ENCODE data around the gene PKNOX2. TPM values are rescaled to one million over a fixed set of nuclear protein-coding genes. Genes with fewer than 3 reads are reported as not detected.

Gene PKNOX2
- total RNA-seq, 1 donor from 2014 or later, result 0.28 TPM

DNA sequence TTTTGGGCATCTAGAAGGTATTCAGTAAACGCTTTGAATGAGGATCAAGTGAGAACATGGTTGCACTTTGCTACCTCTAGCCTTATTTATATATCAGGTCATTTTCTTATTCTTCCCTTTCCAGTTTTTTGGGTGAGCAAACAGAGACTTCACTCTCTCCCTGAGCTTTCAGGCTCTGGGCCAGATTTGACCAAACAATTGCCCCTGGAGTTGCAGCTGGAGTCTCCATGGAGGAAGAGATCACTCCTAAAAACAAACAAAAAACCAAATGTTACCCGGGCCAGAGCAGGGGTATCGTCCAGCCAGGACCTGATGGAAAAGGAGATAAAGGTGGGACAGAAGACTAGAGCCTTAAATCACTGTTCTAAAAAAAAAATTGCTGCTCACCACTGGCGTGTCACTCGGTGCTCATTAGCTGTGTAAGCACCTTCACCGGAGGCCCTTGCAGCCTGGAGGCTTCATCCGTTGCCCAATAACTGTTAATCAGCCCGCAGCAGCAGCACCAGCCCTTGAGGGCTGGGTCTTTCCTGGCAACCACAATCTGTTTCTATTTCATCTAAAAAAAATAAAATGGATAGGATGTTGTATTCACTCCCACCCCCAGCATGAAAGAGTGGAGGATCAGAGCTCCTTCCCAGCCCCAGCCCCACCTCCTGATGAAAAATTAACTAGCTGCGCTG is 125.0 kb downstream of the PKNOX2 start:
- ATAC-seq, result no peak

- no peak for ATAC-seq
Measured at GRCh38 chr11:125290263-125290662, 125.7 kb downstream of the PKNOX2 start.

GRCh38 chr11:125292100-125292499 is 127.5 kb downstream of the PKNOX2 start:
- ATAC-seq, result no peak

GRCh38 chr11:125293596-125293995 is 129.0 kb downstream of the PKNOX2 start:
- no peak for ATAC-seq

DNA sequence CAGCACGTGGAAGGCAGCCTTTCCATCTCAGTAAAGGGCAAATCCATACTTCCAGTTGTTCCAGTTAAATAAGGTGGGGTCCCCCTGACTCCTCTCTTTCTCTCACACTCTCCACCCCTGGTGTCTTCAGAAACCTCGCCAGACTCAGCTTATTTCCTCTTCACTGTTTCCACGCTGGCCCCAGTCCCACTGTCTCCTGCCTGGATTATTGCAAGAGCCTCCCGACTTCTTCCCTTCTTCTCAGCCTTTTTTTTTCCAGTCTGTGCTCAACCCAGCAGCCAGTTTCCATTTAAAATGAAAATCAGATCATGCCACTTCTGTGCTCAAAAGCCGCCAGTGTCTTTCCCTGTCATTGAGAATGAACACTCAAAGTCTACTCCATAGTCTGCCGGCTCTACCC is 131.4 kb downstream of the PKNOX2 start:
- ATAC-seq, result no peak

DNA sequence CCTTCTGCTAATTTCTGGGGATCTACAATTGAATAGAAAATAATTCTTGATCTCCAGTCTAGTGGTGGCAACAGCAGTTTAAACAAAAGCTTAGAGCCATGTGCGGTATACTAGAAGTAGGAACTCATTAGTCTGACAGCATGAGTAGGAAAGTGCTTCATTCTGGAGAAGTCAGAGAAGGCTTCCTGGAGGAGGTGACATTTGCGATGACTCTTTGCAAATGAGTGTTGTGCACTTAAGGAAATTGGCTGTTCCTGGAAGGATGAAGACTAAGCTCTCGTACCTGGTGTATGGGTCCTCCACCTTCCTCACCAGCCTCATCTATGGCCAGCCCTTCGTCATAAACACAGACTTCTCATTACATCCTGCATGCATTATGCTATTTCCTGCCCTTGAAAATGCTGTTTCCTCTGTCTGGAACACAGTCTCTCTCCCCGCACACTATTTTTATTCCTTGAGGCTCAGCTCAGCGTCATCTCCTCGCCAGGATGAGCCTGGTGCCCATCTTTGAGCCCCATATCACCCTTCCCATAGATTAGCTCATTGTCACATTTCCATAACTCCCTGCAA is 132.9 kb downstream of the PKNOX2 start:
- no peak for ATAC-seq

DNA sequence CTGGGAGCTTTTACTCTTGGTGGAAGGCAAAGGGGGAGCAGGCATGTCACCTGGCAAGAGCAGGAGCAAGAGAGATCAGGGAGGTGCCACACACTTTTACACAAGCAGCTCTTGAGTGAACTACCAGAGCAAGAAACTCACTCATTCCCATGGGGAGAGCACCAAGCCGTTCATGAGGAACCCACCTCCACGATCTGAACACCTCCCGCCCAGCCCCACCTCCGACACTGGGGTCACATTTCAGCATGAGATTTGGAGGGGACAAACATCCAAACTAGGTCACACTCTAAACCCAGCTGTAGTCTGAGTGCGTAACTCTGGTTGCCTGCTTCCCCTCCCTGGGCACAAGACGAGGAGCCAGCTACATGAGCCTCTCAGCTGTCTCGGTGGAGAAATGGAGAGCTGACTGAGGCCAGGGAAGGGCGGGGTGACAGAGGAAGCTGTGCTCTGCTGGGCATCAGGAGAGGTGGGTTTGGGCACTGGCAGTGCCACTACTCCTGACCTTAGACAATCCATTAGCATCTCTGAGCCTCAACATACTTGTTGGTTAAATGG is 134.6 kb downstream of the PKNOX2 start:
- ATAC-seq, result no peak

DNA sequence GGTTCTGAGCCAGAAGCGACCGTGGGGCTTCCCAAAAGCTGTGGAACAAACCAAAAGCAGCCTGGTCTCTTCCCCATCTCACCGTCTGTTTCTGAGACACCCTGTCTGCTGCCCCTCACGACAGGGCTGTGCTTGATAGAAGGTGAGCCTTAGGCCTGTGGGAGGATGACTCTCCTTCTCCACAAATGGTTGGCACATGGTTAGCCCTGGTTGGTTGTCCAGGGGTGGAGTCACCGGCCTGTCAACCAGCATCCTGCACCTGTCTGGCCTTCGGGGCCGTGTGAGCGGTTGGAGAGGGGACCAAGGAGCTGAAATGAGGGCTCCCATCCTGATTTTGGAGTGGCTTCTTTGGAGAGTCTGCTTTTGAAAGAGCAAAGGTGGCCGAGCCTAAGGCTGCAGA is 135.3 kb downstream of the PKNOX2 start:
- no peak for ATAC-seq

DNA sequence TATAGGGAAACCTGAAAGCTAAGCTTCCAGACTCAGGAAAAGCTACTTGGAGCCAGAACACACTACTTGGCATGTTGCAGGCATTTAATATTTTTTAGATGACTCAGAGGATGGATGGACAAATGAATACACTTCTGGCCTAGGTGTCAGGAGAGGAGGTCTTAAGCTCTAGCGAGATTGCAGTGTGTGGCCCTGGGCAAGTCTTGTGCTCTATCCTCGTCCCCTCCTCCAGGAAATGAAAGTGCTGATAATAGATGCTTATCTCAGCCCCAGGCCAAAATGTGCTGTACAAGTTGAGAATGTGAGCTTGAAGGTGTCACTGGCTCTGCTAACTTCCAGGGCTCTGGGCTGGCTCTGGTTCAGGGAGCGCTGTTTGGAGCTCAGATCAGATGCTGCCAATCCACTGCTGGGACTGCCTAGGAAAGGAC is 136.3 kb downstream of the PKNOX2 start:
- ATAC-seq, result peak; percentile 63

- no peak for ATAC-seq
Measured at GRCh38 chr11:125301346-125301745, 136.8 kb downstream of the PKNOX2 start.

- ATAC-seq, result no peak
Measured at GRCh38 chr11:125303186-125303585, 138.6 kb downstream of the PKNOX2 start.

GRCh38 chr11:125303694-125304093 is 139.1 kb downstream of the PKNOX2 start:
- no peak for ATAC-seq

GRCh38 chr11:125304136-125304535 is 139.6 kb downstream of the PKNOX2 start:
- no peak for ATAC-seq

DNA sequence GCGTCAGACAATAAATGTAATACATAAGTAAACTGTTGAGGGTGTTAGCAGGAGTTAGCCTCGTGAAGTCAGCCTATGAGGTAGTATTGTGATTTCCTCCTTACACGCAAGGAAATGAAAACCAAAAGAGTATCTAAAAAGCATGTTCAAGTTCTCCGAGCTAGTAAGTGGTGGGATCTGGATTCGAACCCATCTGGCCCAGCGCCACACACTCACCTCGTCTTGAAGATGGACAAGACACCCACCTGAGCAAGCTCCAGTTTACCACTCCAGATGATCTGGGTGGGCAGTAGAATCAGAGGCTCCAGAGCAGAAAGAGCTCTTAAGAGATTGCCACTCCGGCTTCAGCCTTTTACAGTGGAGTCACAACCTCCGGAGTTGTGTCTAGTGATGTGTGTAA is 140.3 kb downstream of the PKNOX2 start:
- ATAC-seq, result no peak

- ATAC-seq, result no peak
Measured at GRCh38 chr11:125305345-125305744, 140.8 kb downstream of the PKNOX2 start.

DNA sequence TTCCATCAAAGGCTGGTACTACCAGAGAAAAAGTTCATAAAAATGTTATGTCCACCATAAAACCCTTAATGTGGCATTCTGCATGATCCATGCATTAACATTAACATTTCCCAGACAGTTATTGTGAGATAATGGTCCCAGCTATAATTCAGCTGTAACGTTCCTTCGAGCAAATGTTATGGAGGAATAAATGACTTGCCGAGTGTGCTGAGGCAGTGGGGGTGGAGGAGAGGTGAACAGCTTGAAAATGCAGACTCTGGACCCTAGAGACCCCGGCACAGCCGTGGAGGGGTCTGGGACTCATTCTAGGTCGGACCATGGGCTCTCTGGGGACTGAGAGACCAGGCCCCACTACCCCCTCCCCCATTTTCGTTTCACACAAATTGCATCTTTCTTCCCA is 141.9 kb downstream of the PKNOX2 start:
- ATAC-seq, result no peak

DNA sequence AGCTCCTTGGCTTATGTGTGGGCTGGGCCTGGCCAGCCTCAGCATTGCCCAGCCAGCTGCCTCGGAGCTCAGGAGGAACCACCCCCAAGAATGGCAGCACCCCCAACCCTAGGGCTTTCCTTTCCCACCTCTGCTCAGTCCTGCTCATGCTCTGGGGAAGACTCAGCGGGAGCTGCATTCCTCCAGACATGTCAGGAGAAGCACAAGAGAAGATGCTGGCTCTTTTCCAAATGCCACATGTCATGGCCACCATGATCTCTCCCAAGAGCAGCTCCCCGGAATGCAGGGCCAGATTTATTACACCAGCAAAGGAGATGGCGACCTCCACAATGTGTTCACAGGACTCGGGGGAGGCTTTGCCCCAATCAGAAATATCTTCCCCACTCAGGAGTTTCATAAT is 143.7 kb downstream of the PKNOX2 start:
- no peak for ATAC-seq

- ATAC-seq, result no peak
Measured at GRCh38 chr11:125312391-125312790, 147.8 kb downstream of the PKNOX2 start.

DNA sequence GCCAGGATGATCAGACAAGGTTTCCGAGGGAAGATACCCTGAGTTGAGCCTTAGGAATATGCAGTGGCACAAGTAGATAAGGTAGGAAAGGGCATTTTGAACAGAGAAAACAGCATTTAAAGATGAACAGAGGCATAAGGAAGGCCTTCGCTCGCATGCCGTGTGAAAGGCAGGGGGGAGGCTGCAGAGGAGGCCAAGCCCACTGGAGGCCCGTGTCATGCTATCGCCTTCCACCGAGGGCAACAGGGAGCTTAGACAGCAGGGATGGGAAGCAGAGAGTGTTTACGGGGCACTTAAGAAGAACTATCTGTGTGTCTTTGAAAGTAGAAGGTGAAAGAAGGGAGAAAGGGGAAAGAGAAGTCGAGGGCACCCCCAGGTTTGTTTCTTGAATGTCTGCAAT is 148.3 kb downstream of the PKNOX2 start:
- ATAC-seq, result no peak

GRCh38 chr11:125313271-125314219 is 149.0 kb downstream of the PKNOX2 start:
- ATAC-seq, result peak; percentile 10

DNA sequence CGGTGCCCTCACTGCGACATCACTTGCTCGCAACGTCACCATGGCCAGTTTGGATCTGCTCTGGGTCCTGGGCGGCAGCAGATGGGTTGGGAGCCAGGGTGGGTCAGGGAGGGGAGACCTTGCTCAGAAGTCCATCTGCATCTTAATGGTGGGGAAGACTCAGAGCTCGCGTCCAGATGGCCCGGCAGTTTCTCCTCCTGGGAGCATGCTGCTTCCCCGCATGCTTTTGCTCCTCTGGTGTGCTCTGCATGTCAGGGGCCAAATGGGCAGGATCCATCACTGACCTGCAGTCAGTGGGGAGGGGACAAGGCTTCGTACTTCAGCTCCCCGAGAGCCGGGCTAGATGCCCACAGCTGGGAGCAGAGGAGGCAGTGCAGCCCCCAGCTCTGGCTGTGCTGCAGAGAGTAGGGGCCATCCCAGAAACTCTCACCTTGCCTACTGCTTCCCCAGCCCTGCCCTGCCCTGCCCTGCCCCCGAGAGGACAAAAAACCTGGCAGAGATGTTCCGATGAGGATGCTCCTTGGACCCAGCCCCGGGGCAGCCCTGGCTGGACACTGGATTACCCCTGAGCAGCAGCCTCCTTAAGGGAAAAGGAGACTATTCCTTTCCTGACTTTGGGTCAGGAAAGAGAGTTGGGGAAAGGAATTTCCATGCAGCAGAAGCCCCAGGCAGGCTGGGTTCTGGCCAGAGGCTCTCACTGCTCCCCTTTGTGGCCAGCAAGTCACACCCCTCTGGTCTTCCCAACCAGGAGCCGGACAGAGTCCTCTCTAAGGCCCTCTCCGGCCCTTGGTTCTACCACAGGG is 149.9 kb downstream of the PKNOX2 start:
- no peak for ATAC-seq

- ATAC-seq, result no peak
Measured at GRCh38 chr11:125315079-125315740, 150.7 kb downstream of the PKNOX2 start.

Measured in esophagus mucosa (tissue), 1 donor.